Spleen (tissue), 7 donors: Measurements from ENCODE around the gene SLC25A15.

ENCODE experiments used
- POLR2A ChIP-seq, 3 donors: fragments of 450-650 bp; IDR thresholded peaks; one replicate each; pipeline ENCODE4 v1.5.1; 2017; ENCODE audit warnings: antibody characterized with exemption in 3 of 3, mild to moderate bottlenecking in 1 of 3
- TF ChIP-seq, protein P1 (sequence below), 11 experiments: fragments of 200-600 bp in 7 of 11; fragments of 450-650 bp in 4 of 11; sonication (generic) in 4 of 11; IDR thresholded peaks in 8 of 11; conservative IDR thresholded peaks in 3 of 11; 1 replicate in 7 of 11; 2 replicates in 4 of 11; pipeline versions ENCODE4 v1.4.0 to v1.8.0; 2016 to 2021; ENCODE audit warnings: antibody characterized with exemption in 11 of 11, inconsistent platforms in 4 of 11, mild to moderate bottlenecking in 1 of 11
- donor health status: DM: no; HTN: no; CAD: no; lungs with moderate emphysema.
- donor health status: DM: no; HTN: no; CAD: no.
- donor health status: DM: no; HTN: no; CAD: no.

DNA sequence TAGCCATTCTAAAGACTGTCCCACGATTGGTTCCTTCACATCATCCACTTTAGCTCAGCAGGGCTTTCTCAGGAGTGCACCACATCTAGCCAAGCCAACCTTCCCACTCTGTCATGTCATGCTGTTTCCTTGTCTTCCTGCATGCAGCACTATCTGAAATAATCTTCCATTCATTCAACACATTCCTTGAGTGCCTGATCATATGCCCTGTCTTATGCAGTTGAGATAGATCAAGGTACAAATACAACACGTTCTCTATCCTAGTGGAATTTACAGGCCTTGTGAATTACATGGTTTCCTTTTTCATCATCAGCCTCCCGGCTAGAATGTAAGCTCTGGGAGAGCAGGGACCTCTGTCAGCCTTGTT is 11.6 kb upstream of the SLC25A15 start:
- TF ChIP-seq, protein P1, sequence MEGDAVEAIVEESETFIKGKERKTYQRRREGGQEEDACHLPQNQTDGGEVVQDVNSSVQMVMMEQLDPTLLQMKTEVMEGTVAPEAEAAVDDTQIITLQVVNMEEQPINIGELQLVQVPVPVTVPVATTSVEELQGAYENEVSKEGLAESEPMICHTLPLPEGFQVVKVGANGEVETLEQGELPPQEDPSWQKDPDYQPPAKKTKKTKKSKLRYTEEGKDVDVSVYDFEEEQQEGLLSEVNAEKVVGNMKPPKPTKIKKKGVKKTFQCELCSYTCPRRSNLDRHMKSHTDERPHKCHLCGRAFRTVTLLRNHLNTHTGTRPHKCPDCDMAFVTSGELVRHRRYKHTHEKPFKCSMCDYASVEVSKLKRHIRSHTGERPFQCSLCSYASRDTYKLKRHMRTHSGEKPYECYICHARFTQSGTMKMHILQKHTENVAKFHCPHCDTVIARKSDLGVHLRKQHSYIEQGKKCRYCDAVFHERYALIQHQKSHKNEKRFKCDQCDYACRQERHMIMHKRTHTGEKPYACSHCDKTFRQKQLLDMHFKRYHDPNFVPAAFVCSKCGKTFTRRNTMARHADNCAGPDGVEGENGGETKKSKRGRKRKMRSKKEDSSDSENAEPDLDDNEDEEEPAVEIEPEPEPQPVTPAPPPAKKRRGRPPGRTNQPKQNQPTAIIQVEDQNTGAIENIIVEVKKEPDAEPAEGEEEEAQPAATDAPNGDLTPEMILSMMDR (IDR thresholded peaks at IDR 0.05 in 8 of 11, conservative IDR thresholded peaks at IDR 0.05 in 3 of 11), result no peak
- no peak for TF ChIP-seq POLR2A (IDR thresholded peaks at IDR 0.05)
